Measurements from ENCODE around the gene SEC11A. TPM values are rescaled to one million over a fixed set of nuclear protein-coding genes. Genes with fewer than 3 reads are reported as not detected.
A peak's percentile ranks its signal among the peaks of the same experiment; 100 is the strongest.
"Not testable (repeated sequence)": the region's sequence is repeated elsewhere in the genome, so short reads cannot be mapped to it uniquely, and the experiment has no call there.

The SEC11A gene
- total RNA-seq, 1 donor from 2014 or later = 79.5 TPM

- not testable (repeated sequence) for FAIRE-seq; DNase-seq (ENCODE audit: low spot score in 2 of 2)
Observed at GRCh38 chr15:84686446-84686845, 29.5 kb downstream of the SEC11A start.

- no peak for FAIRE-seq
Observed at GRCh38 chr15:84685304-84685703, 30.6 kb downstream of the SEC11A start.

GRCh38 chr15:84684092-84684491, 31.8 kb downstream of the SEC11A start:
- no peak for DNase-seq (ENCODE audit: low spot score in 2 of 2)
- FAIRE-seq = no peak

More at GRCh38 chr15:84685304-84685703, 30.6 kb downstream of the SEC11A start:
- no peak for DNase-seq (ENCODE audit: low spot score in 2 of 2)

GRCh38 chr15:84681831-84682230, 34.1 kb downstream of the SEC11A start:
- FAIRE-seq (no peak), DNase-seq (ENCODE audit: low spot score in 2 of 2) (no peak)

- FAIRE-seq (no peak), DNase-seq (ENCODE audit: low spot score in 2 of 2) (no peak)
Observed at GRCh38 chr15:84671211-84671610, 44.7 kb downstream of the SEC11A start.

- DNase-seq (ENCODE audit: low spot score in 2 of 2) (no peak), FAIRE-seq (no peak)
Observed at GRCh38 chr15:84669726-84670125, 46.2 kb downstream of the SEC11A start.

- FAIRE-seq (no peak), DNase-seq (ENCODE audit: low spot score in 2 of 2) (no peak)
Observed at GRCh38 chr15:84668221-84668982, 47.5 kb downstream of the SEC11A start.

GRCh38 chr15:84666373-84666772, 49.6 kb downstream of the SEC11A start:
- FAIRE-seq (no peak), DNase-seq (ENCODE audit: low spot score in 2 of 2) (no peak)

- DNase-seq (ENCODE audit: low spot score in 2 of 2) (no peak), FAIRE-seq (no peak)
Observed at GRCh38 chr15:84661001-84661400, 54.9 kb downstream of the SEC11A start.

- no peak for FAIRE-seq
- DNase-seq (ENCODE audit: low spot score in 2 of 2) = no peak
Observed at GRCh38 chr15:84659904-84660781, 55.8 kb downstream of the SEC11A start.

GRCh38 chr15:84658788-84659411, 57.0 kb downstream of the SEC11A start:
- DNase-seq (ENCODE audit: low spot score in 2 of 2) (no peak), FAIRE-seq (no peak)

GRCh38 chr15:84658080-84658787, 57.7 kb downstream of the SEC11A start, which contains the start of gene NMB:
Gene NMB, minus strand, starts transcription at chr15:84658199. Its CDS starts 47 bp downstream, at chr15:84658152.
- DNase-seq (ENCODE audit: low spot score in 2 of 2) (peak; percentile 79 to 89), FAIRE-seq (no peak)

GRCh38 chr15:84657748-84658079, 58.2 kb downstream of the SEC11A start:
- FAIRE-seq (no peak), DNase-seq (ENCODE audit: low spot score in 2 of 2) (no peak)

- FAIRE-seq (no peak), DNase-seq (ENCODE audit: low spot score in 2 of 2) (no peak)
Observed at GRCh38 chr15:84656972-84657371, 59.0 kb downstream of the SEC11A start.

- DNase-seq (ENCODE audit: low spot score in 2 of 2) (peak; percentile 65 to 69), FAIRE-seq (no peak)
Observed at GRCh38 chr15:84654689-84655453, 61.1 kb downstream of the SEC11A start.

- DNase-seq (ENCODE audit: low spot score in 2 of 2) (peak; percentile 90 to 95), FAIRE-seq (no peak)
Observed at GRCh38 chr15:84653910-84654688, 61.8 kb downstream of the SEC11A start, which contains the start of gene WDR73. Gene WDR73, minus strand, starts transcription at chr15:84654283. Its CDS starts 9 bp downstream, at chr15:84654274.

GRCh38 chr15:84653584-84653909, 62.4 kb downstream of the SEC11A start:
- FAIRE-seq (no peak), DNase-seq (ENCODE audit: low spot score in 2 of 2) (no peak)

GRCh38 chr15:84649706-84650105, 66.2 kb downstream of the SEC11A start:
- FAIRE-seq (no peak), DNase-seq (ENCODE audit: low spot score in 2 of 2) (no peak)

- FAIRE-seq (no peak), DNase-seq (ENCODE audit: low spot score in 2 of 2) (no peak)
Observed at GRCh38 chr15:84648539-84648938, 67.4 kb downstream of the SEC11A start.

Measured in frontal cortex (tissue), 4 donors.